Mammary microvascular endothelial cell (primary cell): ENCODE results near the gene PHACTR3. TPM values are rescaled to one million over a fixed set of nuclear protein-coding genes. Genes with fewer than 3 reads are reported as not detected.

ENCODE experiments used
- total RNA-seq: library from RNA; depleted of rRNA; stranded (reverse); fragments of >200 nt; gene quantifications from 2 replicates; pipeline ENCODE4 v1.2.3, GENCODE V29; 2015

PHACTR3 gene
- total RNA-seq, result 0.39 TPM in 1 of 2 replicates, not detected in the other

DNA sequence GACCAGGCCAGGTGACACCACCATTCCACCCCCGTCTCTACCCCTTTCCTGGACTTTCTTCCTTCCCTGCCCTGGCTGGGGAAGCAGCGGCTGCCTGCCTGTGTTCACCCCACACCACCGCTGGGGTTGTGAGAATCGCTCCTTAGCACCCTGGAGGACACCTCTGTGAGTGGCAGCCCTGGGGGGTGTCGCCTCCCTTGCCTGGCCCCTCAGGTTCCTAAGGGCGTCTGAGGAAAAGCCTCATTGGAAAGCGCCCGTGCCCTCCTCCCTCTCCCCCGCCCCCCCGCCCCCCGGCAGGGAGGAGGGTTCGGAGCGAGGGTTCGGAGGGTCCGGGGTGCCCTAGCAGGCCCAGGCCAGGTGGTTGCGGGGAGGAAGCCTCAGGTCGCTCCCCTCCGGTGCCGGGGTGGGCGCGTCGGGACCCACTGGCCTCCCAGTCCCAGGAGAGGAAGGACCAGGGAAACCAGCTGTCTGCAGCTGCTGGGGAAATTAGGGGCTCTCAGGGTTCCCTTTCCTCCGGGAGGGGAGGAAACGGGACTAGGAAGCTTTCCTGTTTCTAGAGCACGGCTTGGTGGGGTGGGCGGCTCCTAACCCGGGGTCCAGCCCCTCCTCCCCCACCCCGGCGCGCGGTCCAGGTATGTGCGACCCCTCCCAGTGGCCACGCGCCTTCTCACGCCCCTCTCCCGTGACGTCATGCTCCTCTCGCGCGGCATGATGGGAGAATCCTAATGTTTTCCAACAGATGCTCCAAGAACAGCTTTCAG is at the start of gene PHACTR3:
Gene PHACTR3, plus strand, starts transcription at position 760 of the 761 bp plus-strand sequence. CDS start 475 bp downstream, outside the sequence.

